Brain pericyte (primary cell): ENCODE data around the gene KLHL25.

Experiments used
- DNase-seq: peaks from one replicate; pipeline ENCODE4 v3.0.0-alpha.2; 2012; ENCODE audit warnings: low read depth, low spot score

The KLHL25 gene

GRCh38 chr15:85748176-85748575, 46.5 kb downstream of the KLHL25 start:
- no peak for DNase-seq

DNA sequence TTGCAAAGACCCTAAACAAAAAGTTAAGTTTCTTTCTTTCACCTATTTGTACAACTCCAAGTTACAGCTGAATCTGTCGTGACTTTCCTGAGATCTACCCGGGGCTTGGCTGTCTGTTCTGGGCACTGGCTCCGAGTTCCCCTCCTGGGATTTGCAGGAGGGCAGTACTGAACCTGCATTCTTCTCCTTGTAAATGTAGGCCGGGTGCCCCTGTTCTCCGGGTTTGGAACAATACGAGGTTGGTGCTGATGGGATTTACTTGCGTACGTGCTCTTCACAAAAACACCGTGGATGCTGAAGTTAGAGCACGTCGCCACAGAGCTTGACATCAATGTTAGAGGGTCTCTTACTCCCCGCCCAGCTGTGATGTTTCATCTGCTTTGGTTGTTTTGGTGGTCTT, 48.1 kb downstream of the KLHL25 start:
- DNase-seq, result no peak

GRCh38 chr15:85745525-85746150, 49.1 kb downstream of the KLHL25 start:
- no peak for DNase-seq

DNA sequence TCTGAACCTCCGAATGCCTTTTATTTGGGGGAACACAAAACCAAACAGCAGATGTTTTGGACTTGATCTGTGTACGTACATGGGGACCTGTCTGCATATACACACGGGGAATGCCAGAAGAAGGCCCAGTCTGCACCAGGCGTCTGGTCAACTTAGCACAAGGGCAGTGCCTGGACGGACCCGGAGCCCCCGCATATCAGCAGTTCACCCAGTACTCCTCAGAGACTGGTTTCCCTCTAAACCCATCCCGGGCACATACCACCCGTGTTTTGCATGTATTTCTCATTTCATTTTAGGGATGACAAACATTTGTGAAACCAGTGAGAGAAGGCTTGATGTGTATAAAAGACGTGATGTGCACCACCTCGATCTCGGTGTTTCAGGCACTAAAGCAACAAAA, 49.7 kb downstream of the KLHL25 start:
- DNase-seq, result no peak

GRCh38 chr15:85744579-85744978, 50.1 kb downstream of the KLHL25 start:
- DNase-seq, result no peak

- no peak for DNase-seq
Measured at GRCh38 chr15:85743392-85744055, 51.2 kb downstream of the KLHL25 start.

GRCh38 chr15:85742186-85742821, 52.4 kb downstream of the KLHL25 start:
- DNase-seq, result peak; percentile 76

- DNase-seq, result no peak
Measured at GRCh38 chr15:85741662-85742061, 53.1 kb downstream of the KLHL25 start.

GRCh38 chr15:85741021-85741421, 53.7 kb downstream of the KLHL25 start:
- DNase-seq, result no peak

DNA sequence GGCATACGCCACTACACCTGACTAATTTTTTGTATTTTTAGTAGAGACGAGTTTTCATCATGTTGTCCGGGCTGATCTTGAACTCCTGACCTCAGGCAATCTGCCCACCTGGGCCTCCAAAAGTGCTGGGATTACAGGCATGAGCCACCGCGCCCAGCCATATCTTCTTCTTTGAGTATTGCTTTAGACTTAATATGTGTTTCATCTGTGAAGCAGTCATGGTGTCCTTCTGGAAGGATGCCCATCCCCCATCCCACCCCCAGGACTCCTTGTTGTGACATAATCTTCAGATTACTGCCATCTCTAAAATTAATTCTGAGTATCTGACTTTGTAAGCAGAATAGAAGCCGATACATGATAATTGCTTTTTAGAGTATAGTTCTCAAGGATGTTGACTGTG, 57.7 kb downstream of the KLHL25 start:
- no peak for DNase-seq

GRCh38 chr15:85733416-85733815, 61.3 kb downstream of the KLHL25 start:
- DNase-seq, result no peak

DNA sequence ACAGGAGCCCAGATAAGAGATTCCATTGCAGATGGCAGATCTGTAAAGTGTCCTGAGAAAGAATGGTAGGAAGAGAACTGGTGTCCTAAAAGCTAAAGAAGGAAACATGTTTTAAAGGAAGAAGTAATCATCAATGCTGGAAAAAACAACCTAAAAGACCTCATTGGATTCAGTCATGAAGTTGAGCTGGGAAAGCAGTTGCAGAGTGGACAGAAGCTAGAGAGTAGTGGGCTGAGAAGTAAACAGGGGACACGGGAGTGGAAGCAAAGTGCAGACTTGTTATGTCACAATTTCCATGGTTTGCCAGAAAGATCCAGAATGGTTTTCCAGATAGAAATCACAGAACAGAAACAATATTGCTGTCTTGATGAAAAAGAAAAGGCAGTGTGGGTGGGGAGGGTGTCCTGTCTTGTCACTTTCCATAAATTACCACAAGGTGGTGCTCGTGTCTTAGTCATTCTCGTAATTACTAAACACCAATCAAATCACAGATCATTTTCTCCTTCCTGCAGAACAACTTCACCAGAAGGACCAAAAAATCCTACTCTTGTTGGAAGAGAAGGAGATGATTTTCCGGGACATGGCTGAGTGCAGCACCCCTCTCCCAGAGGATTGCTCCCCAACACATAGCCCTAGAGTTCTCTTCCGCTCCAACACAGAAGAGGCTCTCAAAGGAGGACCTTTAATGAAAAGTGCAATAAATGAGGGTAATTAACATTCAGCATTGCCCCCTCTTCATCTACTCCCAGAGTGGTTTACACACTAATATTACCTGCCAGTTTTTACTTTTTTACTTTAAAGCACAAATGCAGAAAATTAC, 64.5 kb downstream of the KLHL25 start:
- DNase-seq, result peak; percentile 31

DNA sequence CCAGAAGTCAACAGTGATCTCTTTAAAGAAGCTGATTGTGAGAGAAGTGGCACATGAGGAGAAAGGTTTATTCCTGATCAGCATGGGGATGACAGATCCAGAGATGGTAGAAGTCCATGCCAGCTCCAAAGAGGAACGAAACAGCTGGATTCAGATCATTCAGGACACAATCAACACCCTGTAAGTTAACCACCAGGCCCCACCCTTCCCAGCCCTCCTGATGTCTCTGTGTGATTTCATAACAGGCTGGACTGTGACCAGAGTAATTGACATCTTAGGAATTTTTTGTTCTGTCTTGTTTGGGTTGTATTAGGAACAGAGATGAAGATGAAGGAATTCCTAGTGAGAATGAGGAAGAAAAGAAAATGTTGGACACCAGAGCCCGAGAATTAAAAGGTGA, 67.7 kb downstream of the KLHL25 start:
- DNase-seq, result no peak

DNA sequence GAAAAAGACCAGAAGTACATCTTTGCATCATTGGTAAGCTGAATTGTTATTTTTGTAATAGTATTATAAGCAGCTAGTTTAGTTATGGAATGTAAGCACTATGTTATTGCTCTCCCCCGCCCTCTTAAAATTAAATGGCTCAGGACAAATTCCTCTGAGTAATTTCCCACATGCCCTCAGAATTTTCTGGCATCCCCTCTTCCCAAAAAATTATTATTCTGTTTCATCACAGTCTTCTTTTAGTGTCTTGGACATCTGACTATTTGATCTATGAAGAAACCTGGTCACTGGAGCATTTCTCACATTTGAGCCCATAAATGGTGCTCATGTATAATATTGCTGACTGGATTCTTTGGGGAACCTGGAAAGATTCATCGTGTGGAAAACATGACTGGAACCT, 68.3 kb downstream of the KLHL25 start:
- DNase-seq, result no peak

DNA sequence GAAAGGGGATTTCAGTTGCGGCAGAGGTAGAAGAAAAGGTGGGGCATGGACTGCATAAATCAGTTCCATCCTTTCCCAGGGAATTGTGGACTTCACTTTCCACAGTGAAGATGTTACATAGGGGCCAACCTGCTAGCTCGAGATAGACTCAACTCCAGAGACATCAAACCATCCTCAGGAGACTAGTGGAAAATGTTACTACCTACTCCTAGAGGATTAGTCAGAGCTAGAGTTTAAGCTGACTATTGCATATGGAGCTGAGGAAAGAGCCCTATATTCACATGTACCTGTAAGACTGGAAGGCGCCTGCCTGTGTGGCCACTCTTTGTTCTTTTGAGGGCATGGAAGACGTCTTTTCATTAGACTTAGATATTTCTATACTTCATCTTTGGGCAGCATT, 69.2 kb downstream of the KLHL25 start:
- DNase-seq, result no peak

DNA sequence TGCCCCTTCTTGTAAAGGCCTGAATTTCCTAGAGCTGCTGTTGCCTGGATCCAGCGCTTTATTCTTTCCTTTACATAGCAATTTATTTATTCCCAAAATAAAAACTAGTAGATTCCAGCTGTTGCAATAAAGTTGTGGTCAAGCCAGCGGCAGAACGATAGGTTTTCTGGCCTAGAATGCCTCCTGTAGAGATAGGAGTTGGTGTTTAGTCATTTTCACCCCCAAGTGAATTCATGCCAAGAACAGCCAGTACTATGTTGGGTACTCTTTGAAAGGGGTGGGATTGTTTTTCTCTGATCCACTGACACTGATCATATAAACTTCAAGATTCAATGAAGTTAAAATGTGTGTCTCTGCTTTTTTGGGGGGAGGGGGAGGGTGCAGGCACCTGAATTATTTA, 69.7 kb downstream of the KLHL25 start:
- peak; percentile 48 for DNase-seq

- DNase-seq, result no peak
Measured at GRCh38 chr15:85723960-85724945, 70.5 kb downstream of the KLHL25 start.

- no peak for DNase-seq
Measured at GRCh38 chr15:85722374-85723152, 72.2 kb downstream of the KLHL25 start.

DNA sequence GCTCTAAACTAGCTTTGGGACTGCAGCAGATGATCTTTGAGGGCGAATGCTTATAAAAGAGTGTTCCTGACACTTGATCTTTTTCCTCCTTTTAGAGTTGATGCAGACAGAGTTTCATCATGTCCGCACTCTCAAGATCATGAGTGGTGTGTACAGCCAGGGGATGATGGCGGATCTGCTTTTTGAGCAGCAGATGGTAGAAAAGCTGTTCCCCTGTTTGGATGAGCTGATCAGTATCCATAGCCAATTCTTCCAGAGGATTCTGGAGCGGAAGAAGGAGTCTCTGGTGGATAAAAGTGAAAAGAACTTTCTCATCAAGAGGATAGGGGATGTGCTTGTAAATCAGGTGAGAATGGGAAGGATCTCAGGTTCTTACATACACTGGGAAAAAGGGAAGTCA, 75.7 kb downstream of the KLHL25 start:
- no peak for DNase-seq

GRCh38 chr15:85718271-85718971, 76.3 kb downstream of the KLHL25 start:
- DNase-seq, result no peak
